ENCODE measurements around the gene GRIK4. TPM values are rescaled to one million over a fixed set of nuclear protein-coding genes. Genes with fewer than 3 reads are reported as not detected.

The GRIK4 gene
- total RNA-seq, 1 experiment from 2014 or later, result not detected

GRCh38 chr11:120952461-120953434 lies 441.2 kb downstream of the GRIK4 start:
- POLR2A ChIA-PET (ENCODE audit: unreplicated experiment), result no interaction called here
- DNase-seq, result peak; percentile 94
- CTCF ChIA-PET, result interaction anchor here (0.6 to 1.0 kb wide), 2 partner anchors 40 to 268 kb away, joined by 5 read pairs; no protein-coding TSS in a partner anchor
- Histone ChIP-seq H3K27ac (ENCODE audit: low read length) (no peak overlapping the region), H4K20me1 (ENCODE audit: low read length) (no peaks in the 10 kb centered on the region), H3F3A (ENCODE audit: low read length, unreplicated experiment) (no peaks in the 10 kb centered on the region), H3K9ac (ENCODE audit: low read length) (no peak overlapping the region), H3K4me2 (ENCODE audit: low read length) (peak overlapping the region; percentile 83), H3K36me3 (ENCODE audit: low read depth, low read length) (no peaks in the 10 kb centered on the region), H3K9me3 (ENCODE audit: low read length) (no peaks in the 10 kb centered on the region), H3K79me2 (ENCODE audit: low read length) (no peaks in the 10 kb centered on the region), H3K27me3 (ENCODE audit: low read length) (peaks cover 55% of the 10 kb centered on the region), H2AFZ (ENCODE audit: low read length) (peak overlapping the region; percentile 84), H3K4me1 (ENCODE audit: insufficient read depth, low read length) (peaks cover 5% of the 10 kb centered on the region), H3K4me3 (ENCODE audit: low read length) (peak overlapping the region; percentile 51; the same call in 1 of the 2 replicates), H3K9me2 (replicated peaks; ENCODE audit: low read length) (no peaks in the 10 kb centered on the region)
- intact Hi-C loops (cut with micrococcal nuclease), result loop anchor here (5.0 kb wide), 1 partner anchor 265 kb away; no protein-coding TSS in a partner anchor
- ATAC-seq, result peak; percentile 89
- no TSS peak for BruUV-seq (replicated peaks)
- TF ChIP-seq EZH2 (IDR thresholded peaks at IDR 0.05; ENCODE audit: low read length, unreplicated experiment) (no peak), EZH2phosphoT487 (IDR thresholded peaks at IDR 0.05; ENCODE audit: borderline replicate concordance, low read length) (no peak), CTCF (conservative IDR thresholded peaks at IDR 0.05; ENCODE audit: low read depth, low read length) (peak; percentile 90)

GRCh38 chr11:120954381-120954780 lies 442.8 kb downstream of the GRIK4 start:
- TF ChIP-seq EZH2phosphoT487 (IDR thresholded peaks at IDR 0.05; ENCODE audit: borderline replicate concordance, low read length) (no peak), CTCF (conservative IDR thresholded peaks at IDR 0.05; ENCODE audit: low read depth, low read length) (no peak), EZH2 (IDR thresholded peaks at IDR 0.05; ENCODE audit: low read length, unreplicated experiment) (no peak)
- no peaks in the 10 kb centered on the region for H3K9me3 ChIP-seq (ENCODE audit: low read length)
- no peaks in the 10 kb centered on the region for H3K79me2 ChIP-seq (ENCODE audit: low read length)
- no peak overlapping the region for H3K9ac ChIP-seq (ENCODE audit: low read length)
- H3K4me1 ChIP-seq (ENCODE audit: insufficient read depth, low read length), result peaks cover 5% of the 10 kb centered on the region
- ChIA-PET POLR2A (ENCODE audit: unreplicated experiment) (no interaction called here), CTCF (no interaction called here)
- H3K27ac ChIP-seq (ENCODE audit: low read length), result no peak overlapping the region
- no peaks in the 10 kb centered on the region for H3K9me2 ChIP-seq (replicated peaks; ENCODE audit: low read length)
- H2AFZ ChIP-seq (ENCODE audit: low read length), result no peak overlapping the region
- intact Hi-C loops (cut with micrococcal nuclease), result loop anchor here (5.0 kb wide), 1 partner anchor 267 kb away; no protein-coding TSS in a partner anchor
- no peak overlapping the region for H3K4me3 ChIP-seq (ENCODE audit: low read length)
- H3K4me2 ChIP-seq (ENCODE audit: low read length), result no peak overlapping the region
- ATAC-seq (no peak), DNase-seq (no peak)
- H4K20me1 ChIP-seq (ENCODE audit: low read length), result no peaks in the 10 kb centered on the region
- H3F3A ChIP-seq (ENCODE audit: low read length, unreplicated experiment), result no peaks in the 10 kb centered on the region
- no TSS peak for BruUV-seq (replicated peaks)
- peaks cover 54% of the 10 kb centered on the region for H3K27me3 ChIP-seq (ENCODE audit: low read length)
- H3K36me3 ChIP-seq (ENCODE audit: low read depth, low read length), result no peaks in the 10 kb centered on the region

Data from PC-3 (cell line).